Measurements from ENCODE around the gene IFIH1. TPM values are rescaled to one million over a fixed set of nuclear protein-coding genes. Genes with fewer than 3 reads are reported as not detected.

IFIH1 gene
- total RNA-seq, 1 donor from 2014 or later, result 12.3 TPM

GRCh38 chr2:162324953-162325352 is 6.5 kb upstream of the IFIH1 start:
- Histone ChIP-seq H3K27ac (no peak overlapping the region), H3K4me1 (no peaks in the 10 kb centered on the region), H3K4me3 (no peak overlapping the region), H3K36me3 (no peaks in the 10 kb centered on the region), H3K9me3 (no peaks in the 10 kb centered on the region), H3K27me3 (no peaks in the 10 kb centered on the region)
- intact Hi-C loops (cut with DNase I), result no loop called here
- TF ChIP-seq CTCF (IDR thresholded peaks at IDR 0.05) (no peak), POLR2A (IDR thresholded peaks at IDR 0.05) (no peak), POLR2AphosphoS5 (IDR thresholded peaks at IDR 0.05; ENCODE audit: insufficient read depth in 1 of 2, low read depth in 1 of 2) (no peak)
- DNase-seq (ENCODE audit: extremely low spot score in 2 of 2), result no peak

GRCh38 chr2:162320864-162321517 is 2.5 kb upstream of the IFIH1 start:
- H3K4me3 ChIP-seq, result no peak overlapping the region
- DNase-seq (ENCODE audit: extremely low spot score in 2 of 2), result no peak
- TF ChIP-seq CTCF (IDR thresholded peaks at IDR 0.05), result no peak
- TF ChIP-seq POLR2A (IDR thresholded peaks at IDR 0.05), result no peak
- TF ChIP-seq POLR2AphosphoS5 (IDR thresholded peaks at IDR 0.05; ENCODE audit: insufficient read depth in 1 of 2, low read depth in 1 of 2), result no peak
- H3K36me3 ChIP-seq, result no peaks in the 10 kb centered on the region
- intact Hi-C loops (cut with DNase I), result no loop called here
- H3K9me3 ChIP-seq, result no peaks in the 10 kb centered on the region
- H3K4me1 ChIP-seq, result peaks cover 29% of the 10 kb centered on the region
- no peak overlapping the region for H3K27ac ChIP-seq
- H3K27me3 ChIP-seq, result no peaks in the 10 kb centered on the region

- Histone ChIP-seq H3K27me3 (no peaks in the 10 kb centered on the region), H3K4me3 (peak overlapping the region; percentile 76 to 100), H3K4me1 (peaks cover 37% of the 10 kb centered on the region), H3K36me3 (no peaks in the 10 kb centered on the region), H3K9me3 (no peaks in the 10 kb centered on the region), H3K27ac (peak overlapping the region; percentile 94)
- no peak for DNase-seq (ENCODE audit: extremely low spot score in 2 of 2)
- TF ChIP-seq POLR2AphosphoS5 (IDR thresholded peaks at IDR 0.05; ENCODE audit: insufficient read depth in 1 of 2, low read depth in 1 of 2) (no peak), CTCF (IDR thresholded peaks at IDR 0.05) (no peak), POLR2A (IDR thresholded peaks at IDR 0.05) (no peak)
- intact Hi-C loops (cut with DNase I), result no loop called here
These were observed 590 bp downstream of the IFIH1 start for GRCh38 chr2:162317861-162318327.

- TF ChIP-seq POLR2A (IDR thresholded peaks at IDR 0.05) (no peak), CTCF (IDR thresholded peaks at IDR 0.05) (no peak), POLR2AphosphoS5 (IDR thresholded peaks at IDR 0.05; ENCODE audit: insufficient read depth in 1 of 2, low read depth in 1 of 2) (no peak)
- H3K9me3 ChIP-seq, result no peaks in the 10 kb centered on the region
- H3K27ac ChIP-seq, result peak overlapping the region; percentile 94
- intact Hi-C loops (cut with DNase I), result no loop called here
- DNase-seq (ENCODE audit: extremely low spot score in 2 of 2), result no peak
- H3K4me1 ChIP-seq, result peaks cover 37% of the 10 kb centered on the region
- no peaks in the 10 kb centered on the region for H3K36me3 ChIP-seq
- peak overlapping the region; percentile 76 to 100 for H3K4me3 ChIP-seq
- no peaks in the 10 kb centered on the region for H3K27me3 ChIP-seq
These were observed 1.3 kb downstream of the IFIH1 start for GRCh38 chr2:162317058-162317742.

GRCh38 chr2:162316590-162316989 is 1.9 kb downstream of the IFIH1 start:
- no peaks in the 10 kb centered on the region for H3K36me3 ChIP-seq
- no peak for TF ChIP-seq POLR2A (IDR thresholded peaks at IDR 0.05)
- TF ChIP-seq CTCF (IDR thresholded peaks at IDR 0.05), result no peak
- TF ChIP-seq POLR2AphosphoS5 (IDR thresholded peaks at IDR 0.05; ENCODE audit: insufficient read depth in 1 of 2, low read depth in 1 of 2), result no peak
- no peak overlapping the region for H3K27ac ChIP-seq
- intact Hi-C loops (cut with DNase I), result no loop called here
- H3K4me1 ChIP-seq, result peaks cover 37% of the 10 kb centered on the region
- no peak for DNase-seq (ENCODE audit: extremely low spot score in 2 of 2)
- H3K4me3 ChIP-seq, result peak overlapping the region in 1 of 2 donors; percentile 76
- H3K9me3 ChIP-seq, result no peaks in the 10 kb centered on the region
- H3K27me3 ChIP-seq, result no peaks in the 10 kb centered on the region

All from vagina (tissue), 2 donors.